ENCODE measurements around the gene PKMYT1. TPM values are rescaled to one million over a fixed set of nuclear protein-coding genes. Genes with fewer than 3 reads are reported as not detected.

Gene PKMYT1
- total RNA-seq, 1 donor from 2014 or later: 6.9 TPM

DNA sequence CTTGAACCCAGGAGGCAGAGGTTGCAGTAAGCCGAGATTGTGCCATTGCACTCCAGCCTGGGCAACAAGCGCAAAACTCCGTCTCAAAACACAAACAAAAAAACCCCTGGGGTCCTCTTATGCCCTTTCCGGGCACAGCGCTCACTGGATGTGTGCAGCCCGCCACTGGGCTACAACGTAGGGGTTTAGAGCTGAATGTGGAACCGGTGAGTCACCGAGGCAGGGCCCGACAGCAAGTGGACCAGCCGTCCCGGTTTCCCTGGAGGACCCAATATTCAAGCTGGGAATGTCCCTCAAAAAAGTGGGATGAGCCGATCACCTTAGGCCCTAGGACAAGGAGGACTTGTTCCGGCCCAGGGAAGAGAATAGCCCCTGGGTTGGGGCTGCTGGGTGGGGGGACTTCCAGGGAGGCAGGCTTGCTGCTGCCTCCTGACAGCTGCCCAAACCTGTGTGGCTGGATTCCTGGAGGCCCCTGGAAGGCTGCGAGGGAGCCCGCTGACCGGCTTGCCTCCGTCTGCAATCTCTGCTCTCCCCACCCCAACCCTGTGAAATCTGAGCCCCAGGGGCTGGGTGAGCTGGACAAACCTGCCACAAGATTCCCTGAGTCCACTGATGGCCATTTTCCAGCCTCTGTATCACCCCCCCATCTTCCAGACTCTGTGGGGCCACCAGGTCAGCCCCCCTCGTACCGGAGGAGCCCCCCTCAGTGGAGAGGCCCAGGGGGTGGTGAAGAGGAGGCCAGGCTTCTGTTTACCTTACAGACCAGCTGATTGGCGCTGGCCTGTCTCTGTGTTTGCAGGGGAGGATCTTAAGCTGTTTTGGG, 29.5 kb upstream of the PKMYT1 start:
- Histone ChIP-seq H3K36me3 (no peaks in the 10 kb centered on the region), H3K4me1 (peaks cover 7% of the 10 kb centered on the region), H3K9me3 (no peaks in the 10 kb centered on the region), H3K4me3 (no peak overlapping the region), H3K27me3 (peaks cover 11% of the 10 kb centered on the region), H3K27ac (no peak overlapping the region)
- DNase-seq (ENCODE audit: extremely low spot score in 2 of 2): no peak
- intact Hi-C loops (cut with DNase I): no loop called here
- TF ChIP-seq CTCF (IDR thresholded peaks at IDR 0.05) (no peak), POLR2AphosphoS5 (IDR thresholded peaks at IDR 0.05; ENCODE audit: insufficient read depth in 1 of 2, low read depth in 1 of 2) (no peak), POLR2A (IDR thresholded peaks at IDR 0.05) (no peak)

- no peak for DNase-seq (ENCODE audit: extremely low spot score in 2 of 2)
- intact Hi-C loops (cut with DNase I): no loop called here
- Histone ChIP-seq H3K27ac (no peak overlapping the region), H3K4me1 (peaks cover 8% of the 10 kb centered on the region), H3K9me3 (no peaks in the 10 kb centered on the region), H3K27me3 (peaks cover 11% of the 10 kb centered on the region), H3K4me3 (no peak overlapping the region), H3K36me3 (no peaks in the 10 kb centered on the region)
- no peak for TF ChIP-seq CTCF (IDR thresholded peaks at IDR 0.05)
- TF ChIP-seq POLR2A (IDR thresholded peaks at IDR 0.05): no peak
- TF ChIP-seq POLR2AphosphoS5 (IDR thresholded peaks at IDR 0.05; ENCODE audit: insufficient read depth in 1 of 2, low read depth in 1 of 2): no peak
Observed at GRCh38 chr16:3008690-3009037, 28.4 kb upstream of the PKMYT1 start.

GRCh38 chr16:3007957-3008689, 27.9 kb upstream of the PKMYT1 start:
- H3K4me3 ChIP-seq: no peak overlapping the region
- intact Hi-C loops (cut with DNase I): no loop called here
- DNase-seq (ENCODE audit: extremely low spot score in 2 of 2): no peak
- H3K4me1 ChIP-seq: peaks cover 8% of the 10 kb centered on the region
- H3K36me3 ChIP-seq: no peaks in the 10 kb centered on the region
- H3K27me3 ChIP-seq: peaks cover 11% of the 10 kb centered on the region
- H3K27ac ChIP-seq: no peak overlapping the region
- no peaks in the 10 kb centered on the region for H3K9me3 ChIP-seq
- TF ChIP-seq CTCF (IDR thresholded peaks at IDR 0.05) (no peak), POLR2A (IDR thresholded peaks at IDR 0.05) (no peak), POLR2AphosphoS5 (IDR thresholded peaks at IDR 0.05; ENCODE audit: insufficient read depth in 1 of 2, low read depth in 1 of 2) (no peak)

DNA sequence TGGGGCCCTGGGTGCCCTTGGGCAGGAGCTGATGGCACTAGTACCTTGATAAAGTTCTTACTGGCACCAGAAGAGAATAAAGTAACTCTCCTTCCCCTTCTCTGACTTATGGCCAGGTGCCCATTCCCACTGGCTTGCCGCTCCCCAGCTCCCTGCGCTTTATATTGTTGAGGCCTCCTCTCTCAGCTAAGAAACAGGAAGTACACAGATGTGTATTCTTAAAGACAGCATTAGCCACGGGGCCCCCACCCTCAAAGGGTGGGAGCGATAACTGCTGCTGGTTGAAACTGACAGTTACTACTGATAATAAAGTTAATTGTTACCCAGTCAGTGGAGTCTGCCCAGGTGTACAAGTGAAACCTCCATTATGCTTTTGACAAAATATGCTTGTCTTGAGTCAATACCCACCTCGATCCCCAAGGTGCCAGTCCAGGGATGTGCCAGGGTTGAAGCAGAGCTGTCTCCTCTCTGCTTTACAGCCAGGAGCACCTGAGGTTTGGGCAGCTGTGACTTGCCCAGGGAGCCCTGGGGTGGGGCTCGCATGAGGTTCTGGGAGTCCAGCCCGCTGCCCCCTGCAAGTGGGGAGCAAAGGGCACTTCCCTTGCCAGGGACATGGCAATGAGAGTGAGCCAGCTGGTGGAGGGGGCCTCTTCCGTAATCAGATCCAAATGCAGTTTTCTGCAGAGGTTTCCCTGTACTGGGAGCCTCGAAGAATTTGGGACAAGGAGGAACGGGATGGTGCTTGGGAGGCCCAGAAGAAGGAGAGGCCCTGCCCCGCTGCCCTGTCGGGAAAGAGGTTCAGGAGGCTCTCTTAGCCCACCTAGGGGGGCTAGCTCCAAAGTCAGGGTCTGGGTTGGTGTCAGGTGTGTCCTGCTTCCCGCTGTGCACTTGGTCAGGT, 27.1 kb upstream of the PKMYT1 start:
- Histone ChIP-seq H3K4me3 (no peak overlapping the region), H3K36me3 (no peaks in the 10 kb centered on the region), H3K9me3 (no peaks in the 10 kb centered on the region), H3K27ac (no peak overlapping the region), H3K4me1 (peaks cover 8% of the 10 kb centered on the region), H3K27me3 (peaks cover 7% of the 10 kb centered on the region)
- DNase-seq (ENCODE audit: extremely low spot score in 2 of 2): no peak
- TF ChIP-seq CTCF (IDR thresholded peaks at IDR 0.05): no peak
- TF ChIP-seq POLR2A (IDR thresholded peaks at IDR 0.05): no peak
- no peak for TF ChIP-seq POLR2AphosphoS5 (IDR thresholded peaks at IDR 0.05; ENCODE audit: insufficient read depth in 1 of 2, low read depth in 1 of 2)
- intact Hi-C loops (cut with DNase I): no loop called here
